NCI-H1694 treated with DMSO at 0.1 percent for 48 hours (cell line): ENCODE measurements around the gene INPP4B.
A peak's percentile ranks its signal among the peaks of the same experiment; 100 is the strongest.

Source experiments
- DNase-seq: peaks from one replicate; lab custom pipeline; 2025; lab: John Stamatoyannopoulos, UW

Gene INPP4B

DNA sequence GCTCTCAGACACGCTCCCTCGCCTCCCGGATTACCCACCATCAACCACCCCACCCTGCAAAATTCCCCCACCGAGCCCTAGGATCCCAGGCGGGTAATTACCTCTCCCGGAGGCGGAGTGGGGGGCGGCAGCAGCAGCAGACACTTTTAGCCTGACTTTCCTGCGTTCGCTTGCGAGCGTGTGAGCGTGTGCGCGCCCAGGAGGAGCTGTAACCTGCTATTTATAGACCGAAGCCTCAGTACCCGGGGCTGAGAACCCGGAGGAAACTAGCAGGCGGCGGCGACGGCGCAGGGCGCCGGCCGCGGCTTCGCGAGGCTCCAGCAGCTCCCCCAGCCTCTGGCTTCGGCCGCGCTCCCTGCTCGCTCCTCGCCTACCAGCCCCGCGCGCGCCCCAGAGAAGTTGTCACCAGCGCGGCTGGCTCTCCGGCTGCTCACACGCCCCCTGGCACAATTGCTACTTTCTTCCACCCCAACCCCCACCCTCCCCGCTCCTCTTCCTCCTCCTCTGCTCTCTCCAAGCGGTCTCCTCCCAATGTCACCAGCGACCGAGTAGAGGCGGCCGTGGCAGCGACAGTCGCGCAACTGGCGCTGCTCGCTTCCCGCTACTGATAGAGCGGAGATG, at the start of gene INPP4B:
Gene INPP4B, minus strand, starts transcription at position 194 of the 621 bp plus-strand sequence.
- DNase-seq: no peak

DNA sequence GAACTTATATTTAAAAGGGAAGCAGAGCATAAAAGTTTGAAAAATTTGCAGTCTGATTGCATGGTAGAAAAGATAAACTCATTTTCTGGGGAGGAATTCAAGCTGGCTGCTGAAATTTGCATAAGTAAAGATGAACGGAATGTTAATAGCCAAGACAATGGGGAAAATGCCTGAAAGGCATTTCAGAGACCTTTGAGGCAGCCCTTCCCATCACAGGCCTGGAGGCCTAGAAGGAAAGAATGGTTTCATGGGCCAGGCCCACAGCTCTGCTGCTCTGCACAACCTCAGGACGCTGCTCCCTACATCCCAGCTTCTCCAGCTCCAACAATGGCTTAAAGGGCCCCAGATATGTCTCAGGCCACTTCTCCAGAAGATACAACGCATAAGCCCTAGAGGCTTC, 46.9 kb upstream of the INPP4B start:
- no peak for DNase-seq

DNA sequence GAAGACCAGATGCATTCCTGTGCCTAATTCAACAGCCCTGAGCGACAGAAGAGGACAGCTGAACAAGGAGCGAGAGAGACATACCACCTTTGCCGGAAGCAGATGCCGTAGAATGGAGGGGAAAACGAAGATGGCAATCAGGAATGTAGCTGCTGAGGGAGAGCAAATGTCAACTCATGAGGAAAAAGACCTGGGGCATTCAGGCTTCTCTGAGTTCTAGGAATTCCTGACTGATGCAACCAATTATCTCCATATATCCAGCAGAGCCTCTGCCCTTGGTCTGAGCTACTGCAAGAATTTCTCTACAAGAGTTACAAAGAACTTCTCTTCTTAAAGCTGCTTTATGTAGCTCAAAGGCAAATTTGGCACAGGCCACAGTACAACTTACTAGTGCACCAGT, 40.5 kb upstream of the INPP4B start:
- DNase-seq: no peak

DNA sequence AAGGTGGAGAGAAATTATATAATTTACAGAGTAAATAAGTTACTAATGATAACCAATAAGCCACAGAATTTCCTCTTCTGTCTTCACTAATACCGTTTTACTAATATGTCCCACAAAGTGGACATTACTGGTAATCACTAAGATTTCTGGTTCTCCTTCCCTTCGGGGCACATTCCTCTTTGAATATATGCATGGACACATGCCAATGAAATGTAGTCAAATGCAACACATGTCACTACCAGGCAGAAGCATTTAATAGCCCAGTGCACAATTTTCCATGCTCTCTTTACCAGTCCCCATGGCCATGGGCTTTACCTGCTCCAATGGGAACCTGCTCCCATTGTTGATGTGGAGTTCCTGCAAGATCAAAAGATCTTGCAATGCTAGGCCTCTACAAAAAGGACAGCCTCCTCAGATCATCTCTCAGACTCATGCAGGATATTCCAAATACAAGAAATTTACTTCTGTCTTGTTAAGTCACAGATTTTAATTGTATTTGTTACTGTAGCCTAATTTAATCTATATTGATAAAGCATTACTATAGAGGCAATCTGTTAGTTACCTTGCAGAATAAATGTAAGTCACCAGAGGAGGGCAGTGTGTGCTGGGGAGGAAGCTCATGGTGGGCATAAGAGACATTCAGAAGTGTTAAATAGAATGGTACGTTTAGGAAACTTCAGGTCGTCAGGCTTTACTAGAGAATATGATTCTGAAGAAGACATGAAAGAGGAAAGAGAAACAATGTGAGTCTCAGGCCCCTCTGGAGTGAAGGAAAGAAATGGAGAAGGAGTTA, 37.1 kb upstream of the INPP4B start:
- no peak for DNase-seq

DNA sequence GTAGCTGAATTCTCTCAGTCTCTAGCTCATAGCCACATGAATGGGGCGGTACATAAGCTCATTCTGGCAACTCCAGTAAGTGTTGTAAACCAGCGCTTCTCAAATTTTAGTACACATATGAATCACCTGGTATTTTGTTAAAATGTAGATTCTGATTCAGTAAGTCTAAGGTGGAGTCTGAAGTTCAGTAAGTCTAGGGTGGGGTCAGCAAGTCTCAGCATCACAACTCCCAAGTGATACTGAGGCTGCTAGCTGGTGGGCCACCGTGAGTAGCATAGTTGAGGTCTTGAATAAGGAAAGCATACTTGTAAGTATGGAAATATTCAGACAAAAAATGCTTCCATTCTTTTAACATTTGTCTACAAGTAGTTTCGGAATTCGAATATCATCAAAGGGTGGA, 36.1 kb upstream of the INPP4B start:
- no peak for DNase-seq

DNA sequence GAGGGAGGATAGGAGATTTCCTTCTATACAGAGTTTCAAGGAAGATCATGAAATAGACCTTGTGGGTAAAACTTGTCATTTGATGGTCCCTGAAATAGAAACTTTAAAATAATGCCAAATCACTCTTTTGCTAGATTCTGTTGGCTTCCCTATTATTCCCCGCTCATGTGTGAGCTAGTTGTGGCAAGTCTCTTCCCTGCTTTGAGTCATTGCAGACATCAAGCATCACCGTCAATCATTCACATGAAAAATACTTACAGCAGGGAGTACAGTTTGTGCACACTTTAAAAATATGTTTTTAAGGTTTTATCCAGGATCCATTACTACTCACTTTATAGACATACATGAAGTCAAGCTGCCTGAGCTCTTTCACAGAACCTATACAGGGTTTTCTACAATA, 35.2 kb upstream of the INPP4B start:
- no peak for DNase-seq

DNA sequence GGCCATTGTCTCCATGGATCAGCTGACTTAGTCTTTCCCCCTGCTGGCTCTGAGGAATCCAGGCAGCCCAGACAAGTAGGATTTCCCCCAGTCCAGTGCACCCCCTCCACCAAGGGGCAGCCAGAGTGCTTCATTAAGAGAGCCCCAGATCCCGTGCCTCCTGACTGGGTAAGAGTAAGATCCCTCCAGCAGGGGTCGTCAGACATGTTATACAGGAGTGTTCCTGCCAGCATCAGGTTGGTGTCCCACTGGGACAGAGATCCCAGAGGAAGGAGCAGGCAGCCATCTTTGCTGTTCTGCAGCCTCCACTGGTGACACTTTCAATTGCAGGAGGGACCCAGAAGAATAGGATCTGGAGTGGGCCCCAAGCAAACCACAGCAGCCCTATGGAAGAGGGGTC, 29.0 kb upstream of the INPP4B start:
- DNase-seq: no peak

DNA sequence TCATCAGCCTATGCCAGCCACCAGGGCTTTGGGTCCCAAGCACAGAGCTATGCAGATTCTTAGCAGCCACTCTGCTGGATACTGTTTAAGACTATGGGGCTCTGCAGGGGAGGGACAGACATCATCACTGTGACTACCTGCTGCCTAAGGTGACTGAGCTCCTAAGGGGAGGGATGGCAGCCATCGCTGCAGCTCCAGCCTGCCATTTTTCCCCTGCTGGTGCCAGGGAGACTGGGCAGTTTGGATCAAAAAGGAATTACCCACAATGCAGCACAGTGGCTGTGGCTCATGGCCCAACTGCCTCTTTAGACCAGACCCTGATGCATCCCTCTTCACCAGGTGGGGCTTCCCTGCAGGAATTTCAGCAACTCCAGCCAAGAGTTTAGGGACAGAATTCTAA, 28.6 kb upstream of the INPP4B start:
- no peak for DNase-seq

DNA sequence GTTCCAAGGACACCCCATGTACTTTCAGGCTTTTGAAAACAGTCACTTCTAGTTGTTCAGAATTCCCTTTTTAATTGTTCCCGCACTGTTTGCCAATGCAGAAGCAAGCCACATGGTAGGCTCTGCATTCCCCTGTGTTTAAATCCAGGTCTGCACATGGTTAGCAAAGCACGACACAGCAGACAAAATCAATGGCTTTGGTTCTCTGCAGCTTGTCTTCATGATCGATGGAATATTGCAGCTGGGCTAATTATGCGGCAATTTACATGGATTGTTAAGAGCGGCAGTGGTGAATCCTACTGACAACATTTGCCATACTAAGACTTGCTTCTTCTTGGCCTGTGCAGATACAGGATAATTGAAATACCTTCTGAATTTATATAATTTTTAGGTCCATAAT, 20.6 kb upstream of the INPP4B start:
- no peak for DNase-seq

DNA sequence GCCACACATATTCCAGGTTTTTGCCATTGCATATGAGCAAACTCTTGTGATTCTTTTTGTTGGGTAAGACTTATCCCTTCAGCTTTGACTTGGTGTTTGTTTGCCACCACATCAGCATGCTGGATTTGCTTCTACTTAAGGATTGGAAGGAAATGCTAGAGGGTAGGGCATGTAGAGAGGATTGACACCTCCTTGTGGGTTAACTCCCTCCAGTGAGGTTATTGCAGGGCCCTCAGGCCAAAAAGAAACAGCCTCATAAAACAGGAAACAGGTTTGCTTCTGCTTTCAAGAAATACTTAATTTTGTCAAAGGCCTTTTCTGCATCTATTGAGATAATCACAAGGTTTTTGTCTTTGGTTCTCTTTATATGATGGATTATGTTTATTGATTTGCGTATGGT, 15.2 kb upstream of the INPP4B start:
- DNase-seq: no peak

DNA sequence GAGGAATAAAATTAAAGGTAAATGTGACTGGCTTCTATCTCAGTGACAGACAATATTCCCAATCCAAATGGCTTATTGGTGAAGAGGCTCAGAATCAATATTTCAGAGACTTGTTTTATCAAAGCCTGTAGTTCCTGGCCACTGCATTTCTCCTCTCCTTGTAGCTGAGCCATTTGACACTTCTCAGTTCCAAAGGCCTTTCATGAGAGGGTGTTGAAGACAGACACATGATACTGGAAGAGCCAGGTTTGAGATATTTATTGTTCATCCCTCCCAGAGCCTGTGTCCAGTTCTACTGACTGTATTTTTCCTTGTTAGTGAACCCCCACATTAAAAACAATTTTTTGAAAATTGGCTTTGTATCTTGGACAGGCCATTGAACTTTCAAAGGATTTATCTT, 12.9 kb upstream of the INPP4B start:
- DNase-seq: no peak

DNA sequence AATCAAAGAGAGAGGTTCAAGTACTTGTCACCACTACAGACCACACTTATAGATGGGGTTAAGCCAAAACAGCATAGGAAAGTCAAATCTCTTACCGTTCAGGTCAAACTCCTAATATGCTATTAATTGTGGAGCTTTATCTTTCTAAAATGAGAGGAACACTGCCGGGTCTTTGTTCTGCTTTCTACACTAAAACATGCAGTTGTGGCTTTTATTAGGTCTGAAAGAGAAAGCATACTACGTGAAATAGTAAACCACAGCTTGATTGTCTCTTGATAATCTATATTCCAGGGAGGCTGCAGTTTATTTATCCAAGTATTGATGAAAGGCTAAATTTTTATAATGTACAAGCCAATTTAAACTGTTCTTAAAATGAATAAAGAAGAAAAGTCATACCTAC, 12.3 kb upstream of the INPP4B start:
- DNase-seq: no peak

DNA sequence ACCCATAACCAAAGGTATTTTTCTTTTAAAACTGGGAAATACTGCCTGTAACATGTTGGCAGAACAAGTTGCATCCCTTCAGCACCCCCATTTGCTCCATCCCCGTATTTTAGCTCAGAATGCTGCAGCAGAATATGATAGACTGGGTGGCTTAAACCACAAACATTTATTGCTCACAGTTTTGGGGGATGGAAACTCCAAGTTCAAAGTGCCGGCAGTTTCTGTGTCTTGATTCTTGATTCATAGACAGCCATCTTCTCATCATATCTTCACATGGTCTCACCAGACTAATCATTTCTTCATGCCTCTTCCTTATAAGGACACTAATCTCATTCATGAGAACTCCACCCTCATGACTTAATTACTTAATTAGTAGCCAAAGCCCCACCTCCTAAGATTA, 10.5 kb upstream of the INPP4B start:
- DNase-seq: no peak

DNA sequence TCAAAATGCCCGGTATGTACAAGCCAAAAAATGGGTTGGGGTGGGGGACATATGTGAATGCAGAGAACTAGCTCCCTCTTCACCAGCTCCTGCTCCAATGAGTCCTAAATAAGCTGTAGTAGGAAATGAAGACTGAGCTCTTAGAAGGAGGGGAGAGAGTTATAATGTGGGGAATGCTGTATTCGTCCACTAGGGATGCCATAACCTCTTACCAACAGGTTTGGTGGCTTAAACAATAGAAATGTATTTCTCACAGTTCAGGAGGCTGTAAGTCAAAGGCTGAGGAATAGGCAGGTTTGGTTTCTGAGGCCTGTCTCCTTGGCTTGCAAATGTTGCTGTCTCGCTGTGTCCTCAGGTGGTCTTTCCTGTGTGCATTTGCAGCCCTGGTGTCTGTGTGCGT, 4.4 kb upstream of the INPP4B start:
- no peak for DNase-seq

DNA sequence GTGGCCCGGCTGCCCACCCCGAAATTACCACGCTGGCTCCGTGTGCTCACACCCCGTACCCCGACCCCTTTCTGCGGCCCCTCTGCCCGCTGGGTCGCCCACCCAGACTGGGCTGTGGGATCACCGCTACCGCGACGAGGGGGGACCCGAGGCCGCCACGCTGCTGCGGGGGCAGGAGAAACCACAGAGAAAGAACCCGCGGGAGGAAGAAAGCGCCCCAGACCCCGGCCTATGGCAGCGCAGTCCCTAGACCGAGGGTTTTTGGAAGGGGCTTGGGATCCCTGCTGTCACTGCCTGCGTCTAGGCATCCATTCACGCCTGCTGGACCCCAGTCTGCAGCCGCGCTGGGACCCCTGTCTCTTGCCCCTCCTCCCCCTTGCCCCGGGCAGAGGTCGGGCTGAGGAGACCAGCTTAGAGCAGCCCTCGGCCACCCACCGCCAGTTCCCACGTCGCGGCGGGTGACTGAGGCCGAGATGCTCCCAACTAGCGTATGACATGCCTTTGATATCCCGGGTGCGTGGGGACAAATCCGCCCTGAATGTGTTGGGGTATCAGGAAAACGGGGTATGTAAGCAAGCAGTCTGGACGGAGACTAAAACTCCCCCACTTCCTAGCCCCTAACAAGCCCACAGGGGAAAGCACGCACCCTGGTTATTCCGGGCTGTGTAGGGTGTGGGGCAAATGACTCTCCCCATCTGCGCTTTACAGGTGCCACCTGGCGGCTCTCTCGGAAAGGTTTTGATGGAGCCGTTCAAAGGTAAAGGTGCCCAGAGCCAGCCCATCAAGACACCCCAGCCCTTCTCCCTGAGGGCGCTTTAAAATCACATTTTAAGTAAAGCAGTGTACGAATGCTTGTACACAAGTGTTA, 862 bp upstream of the INPP4B start:
- no peak for DNase-seq

DNA sequence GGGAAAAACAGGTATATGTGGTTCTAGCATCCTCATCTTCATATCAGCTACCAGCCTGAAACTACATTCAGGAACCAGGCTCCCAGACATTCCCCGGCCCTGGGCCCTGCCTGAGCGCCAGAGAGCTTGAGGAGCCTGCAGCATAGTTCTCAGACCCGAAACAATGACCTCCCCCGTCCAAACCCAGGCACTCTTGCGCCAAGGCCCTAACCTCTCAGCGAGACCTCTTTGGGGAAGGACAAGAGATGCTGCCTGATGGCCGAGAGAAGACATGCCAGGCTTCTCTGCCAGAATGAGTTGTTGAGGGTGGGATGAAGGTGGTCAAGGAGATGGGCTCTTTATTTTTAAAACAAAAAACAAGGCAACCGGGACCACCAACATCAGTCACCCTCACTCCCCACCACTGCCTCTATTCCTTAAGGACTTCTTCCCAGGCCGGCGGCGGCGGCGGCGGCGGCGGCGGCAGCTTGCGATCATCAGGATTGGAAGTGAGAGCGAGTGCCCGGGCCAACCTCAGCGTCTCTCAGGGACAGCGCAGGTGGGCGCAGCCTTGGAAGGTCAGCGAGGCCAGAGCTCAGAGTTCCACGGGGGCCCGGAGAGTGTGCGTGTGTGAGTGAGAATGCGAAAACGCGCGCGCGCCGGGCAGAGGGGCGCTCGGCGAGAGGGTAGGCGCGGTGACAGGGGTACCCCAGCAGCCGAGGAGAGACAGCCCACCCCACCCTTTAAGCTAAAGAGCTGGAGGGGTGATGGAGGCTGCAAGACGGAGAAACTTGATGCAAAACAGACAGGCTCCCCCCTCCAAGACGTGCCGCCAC, 601 bp downstream of the INPP4B start:
- DNase-seq: no peak

DNA sequence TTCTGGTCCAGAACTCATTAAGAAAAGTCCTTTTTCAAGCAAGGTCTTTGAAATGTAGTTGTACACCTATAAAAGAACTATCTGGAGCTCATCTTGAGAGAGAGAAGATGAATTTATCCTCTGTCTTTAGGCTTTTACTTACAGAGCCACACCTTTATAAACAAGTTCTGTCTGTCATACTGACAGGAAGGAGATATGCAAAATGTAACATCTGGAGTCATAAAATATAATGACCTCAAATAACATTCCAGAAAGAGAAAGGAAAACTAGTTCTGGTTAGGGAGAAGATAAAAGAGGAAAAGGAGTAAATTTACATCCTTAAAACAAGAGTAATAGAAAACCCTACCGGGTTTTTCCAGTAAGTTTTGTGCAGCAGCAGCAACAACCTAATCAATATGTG, 1.3 kb downstream of the INPP4B start:
- no peak for DNase-seq

DNA sequence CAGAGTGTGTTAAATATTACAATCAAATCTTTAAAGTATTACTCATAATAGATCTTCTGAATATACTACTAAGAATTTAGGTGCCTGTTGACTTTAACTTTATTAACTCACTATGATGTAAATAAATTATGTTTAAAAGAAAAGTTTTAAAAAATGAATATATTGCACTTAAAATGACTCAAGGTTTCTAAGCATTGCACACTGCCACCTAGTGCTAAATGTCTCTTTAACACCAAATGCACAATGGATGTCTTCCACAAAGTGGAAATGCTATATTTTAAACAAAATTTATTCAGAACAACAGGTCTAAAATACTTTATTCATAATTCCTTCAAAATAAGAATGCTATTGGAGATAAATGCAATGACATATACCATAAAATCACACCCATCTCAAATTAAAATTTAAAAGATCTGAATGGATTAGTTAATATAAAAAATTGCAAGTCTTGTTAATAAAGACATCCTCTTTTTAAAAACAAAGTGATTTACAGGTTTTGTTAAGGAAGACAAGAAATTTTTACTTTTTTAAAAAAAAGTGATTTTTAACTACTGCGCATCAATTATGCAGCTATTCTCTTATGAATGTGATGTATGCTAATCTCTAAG, 5.5 kb downstream of the INPP4B start:
- peak; percentile 2 for DNase-seq

DNA sequence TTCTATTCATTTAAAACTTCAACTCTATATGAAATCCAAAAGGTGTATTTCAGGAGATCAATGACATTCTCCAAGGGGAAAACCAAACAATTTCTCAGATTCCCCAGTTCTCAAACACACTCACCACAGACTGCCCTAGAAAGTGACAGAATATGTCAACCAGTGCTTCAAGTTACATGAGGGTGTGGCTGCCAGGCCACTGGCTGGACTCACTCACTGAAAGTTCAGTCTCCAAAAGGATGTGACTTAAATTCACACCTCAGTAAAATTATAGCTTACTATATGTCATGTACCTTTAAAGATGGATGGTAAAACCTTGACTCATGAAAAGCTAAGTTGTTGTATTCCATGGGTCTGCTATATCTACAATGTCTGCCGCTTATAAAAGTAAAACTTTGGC, 7.3 kb downstream of the INPP4B start:
- no peak for DNase-seq

DNA sequence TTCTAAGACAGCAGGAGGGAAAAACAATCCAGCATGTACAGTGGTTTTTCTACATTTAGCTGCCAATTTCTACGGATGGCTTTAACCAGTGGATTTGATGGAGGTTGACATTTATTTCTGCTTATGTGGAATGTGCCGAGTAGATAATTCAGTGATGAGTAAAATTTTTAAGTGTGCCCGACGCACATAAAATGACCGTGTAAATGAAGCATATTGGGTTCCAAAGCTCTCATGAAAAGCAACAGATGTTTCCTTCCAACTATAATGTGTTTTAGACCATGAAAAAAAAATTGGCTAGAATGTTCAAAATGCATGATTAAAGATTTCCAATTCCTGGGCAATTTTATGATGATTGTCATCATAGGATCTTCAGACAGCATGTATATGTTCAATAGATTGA, 14.1 kb downstream of the INPP4B start:
- no peak for DNase-seq

DNA sequence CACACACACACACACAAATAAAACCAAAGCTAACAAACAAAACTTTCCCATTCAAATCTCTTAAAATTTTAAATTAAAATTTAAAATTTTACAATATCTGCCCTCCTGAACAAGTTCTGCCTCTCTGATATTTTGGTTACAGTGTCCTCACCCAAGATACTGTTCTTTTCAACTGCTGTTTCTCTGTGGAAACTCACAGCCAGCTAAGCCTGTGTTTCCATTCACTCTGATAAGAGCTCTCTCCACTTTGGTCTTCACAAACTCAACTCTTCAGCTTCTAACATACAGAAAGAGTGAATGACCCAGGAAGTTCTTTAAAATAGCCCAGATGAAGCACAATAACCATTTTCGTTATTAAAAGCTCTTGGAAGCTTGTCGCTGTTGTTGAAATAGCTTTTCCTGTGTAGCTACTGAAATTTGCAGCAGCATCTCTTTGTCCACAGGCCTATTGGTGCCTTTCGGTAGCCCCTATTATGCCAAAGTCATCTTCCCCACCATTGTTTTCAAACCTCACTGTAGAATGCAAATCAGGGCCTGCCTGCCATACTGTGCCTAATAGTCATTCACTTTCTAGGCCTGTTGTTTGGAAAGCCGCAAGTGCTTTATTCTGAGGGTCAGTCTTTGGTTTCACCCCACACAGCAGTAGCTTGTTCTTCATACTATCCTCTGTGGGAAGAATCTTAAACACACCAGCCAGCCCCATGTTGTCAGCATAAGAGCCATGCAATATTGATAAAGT, 19.4 kb downstream of the INPP4B start:
- DNase-seq: no peak
